HG02981 (cell line): ENCODE measurements around the gene REPIN1.
A peak's percentile ranks its signal among the peaks of the same experiment; 100 is the strongest.

Source experiments
- ATAC-seq: cut with Tn5 transposase; IDR thresholded peaks from one replicate; pipeline ENCODE4 v1.9.1; 2021; ENCODE audit warnings: mild to moderate bottlenecking, moderate library complexity; ENCODE audit not compliant: unreplicated experiment

Gene REPIN1

GRCh38 chr7:150368096-150368883, at the start of gene REPIN1:
REPIN1 (plus strand) TSS chr7:150368822; CDS start chr7:150369712, 890 bp downstream.
- peak; percentile 47 for ATAC-seq

GRCh38 chr7:150321788-150322113, 46.9 kb upstream of the REPIN1 start:
- ATAC-seq = no peak

DNA sequence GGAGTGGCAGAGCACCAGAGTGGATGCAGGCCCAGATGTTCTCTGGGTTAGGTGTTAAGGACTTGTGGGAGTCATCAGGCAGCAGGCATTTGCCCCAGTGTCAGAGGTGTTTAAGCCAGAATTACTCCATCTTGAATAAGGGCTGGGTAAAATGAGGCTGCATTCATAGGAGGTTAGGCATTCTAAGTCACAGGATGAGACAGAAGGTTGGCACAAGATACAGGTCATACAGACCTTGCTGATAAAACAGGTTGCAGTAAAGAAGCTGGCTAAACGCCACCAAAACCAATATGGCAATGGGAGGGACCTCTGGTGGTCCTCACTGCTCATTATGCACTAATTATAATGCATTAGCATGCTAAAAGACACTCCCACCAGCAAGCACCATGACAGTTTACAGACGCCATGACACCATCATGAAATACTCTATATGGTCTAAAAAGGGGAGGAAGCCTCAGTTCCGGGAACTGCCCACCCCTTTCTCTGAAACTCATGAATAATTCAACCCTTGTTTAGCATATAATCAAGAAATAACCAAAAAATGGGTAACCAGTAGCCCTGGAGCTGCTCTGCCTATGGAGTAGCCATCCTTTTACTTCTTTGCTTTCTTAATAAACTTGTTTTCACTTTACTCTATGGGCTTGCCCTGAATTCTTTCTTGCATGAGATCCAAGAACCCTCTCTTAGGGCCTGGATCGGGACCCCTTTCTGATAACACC, 46.3 kb upstream of the REPIN1 start:
- peak; percentile 30 for ATAC-seq

- peak; percentile 60 for ATAC-seq
These were observed 45.6 kb upstream of the REPIN1 start, which contains the start of the genes ACTR3C and LRRC61 for GRCh38 chr7:150322833-150323681. ACTR3C (minus strand) TSS chr7:150323545; CDS start chr7:150295296, 28,249 bp downstream. LRRC61 (plus strand) TSS chr7:150323355; CDS start chr7:150336862, 13,507 bp downstream.

- ATAC-seq = peak; percentile 17
These were observed 44.8 kb upstream of the REPIN1 start for GRCh38 chr7:150323682-150324372.

DNA sequence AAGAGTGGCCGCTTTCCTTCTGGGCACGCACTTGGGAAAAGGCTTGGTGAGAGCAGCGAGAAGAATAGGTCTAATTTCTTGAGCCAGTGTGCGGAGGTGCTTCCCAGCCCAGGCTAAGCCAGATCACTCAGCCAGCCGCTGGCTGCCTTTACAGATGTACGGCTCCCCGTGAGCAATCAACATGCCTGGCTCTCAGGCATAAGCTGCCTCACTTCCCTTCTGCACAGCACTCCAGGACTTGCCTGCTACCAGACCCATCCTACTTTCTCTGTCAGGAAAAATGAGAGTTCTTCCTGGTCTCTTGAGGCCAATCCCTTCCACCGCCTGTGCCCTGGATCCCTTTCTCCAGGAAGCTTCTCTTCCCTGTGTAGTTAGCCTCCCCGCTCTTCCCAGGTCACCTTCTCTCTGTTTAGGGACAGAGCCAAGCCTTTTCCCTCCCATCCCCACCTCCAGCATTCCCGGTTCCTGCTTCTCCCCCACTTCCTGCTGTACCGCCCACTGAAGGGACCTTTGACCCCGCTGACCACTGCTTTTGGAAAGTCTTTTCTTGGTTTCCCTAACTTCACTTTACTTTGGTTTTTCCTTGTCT, 44.2 kb upstream of the REPIN1 start:
- ATAC-seq = no peak

DNA sequence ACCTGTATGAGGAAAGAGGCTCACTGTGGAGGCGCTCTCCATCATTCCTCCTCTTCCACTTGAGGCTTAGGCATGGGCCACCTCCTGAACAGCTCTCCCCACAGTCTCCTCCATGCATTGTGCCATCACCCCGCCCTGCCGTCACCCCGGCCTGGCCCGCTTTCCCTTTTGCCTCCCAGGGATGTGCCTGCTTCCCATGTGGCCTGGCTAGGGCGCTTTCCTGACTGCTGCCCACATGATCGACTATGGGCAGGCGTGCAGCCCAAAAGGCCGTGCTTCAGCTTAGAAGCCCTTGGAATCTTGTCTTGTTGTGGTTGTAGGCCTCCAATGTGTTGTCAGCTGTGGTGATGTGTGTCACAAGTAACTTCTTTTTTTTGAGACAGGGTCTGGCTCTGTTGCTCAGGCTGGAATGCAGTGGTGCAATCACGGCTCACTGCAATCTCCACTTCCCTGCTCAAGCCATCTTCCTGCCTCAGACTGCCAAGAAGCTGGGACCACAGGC, 43.5 kb upstream of the REPIN1 start:
- no peak for ATAC-seq

DNA sequence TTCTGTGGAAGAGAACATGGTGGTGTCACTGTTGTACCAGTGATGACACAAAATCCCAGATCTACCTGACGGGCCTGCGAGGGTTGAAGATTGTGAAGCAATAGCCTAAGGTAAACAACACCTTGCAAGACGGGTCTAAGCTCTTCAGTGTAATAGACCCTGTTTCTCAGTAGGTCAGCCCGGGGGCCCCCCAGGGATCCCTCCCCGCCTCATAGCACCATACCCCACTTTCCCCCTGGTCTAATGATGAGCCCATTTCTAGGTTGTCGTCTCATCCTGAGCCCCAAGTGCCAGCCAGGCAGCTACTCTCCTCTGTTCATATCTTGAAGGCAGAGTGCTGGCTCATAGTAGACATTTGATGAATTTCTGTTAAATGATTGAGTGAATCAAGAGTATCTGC, 42.7 kb upstream of the REPIN1 start:
- no peak for ATAC-seq

GRCh38 chr7:150326657-150327268, 41.9 kb upstream of the REPIN1 start:
- no peak for ATAC-seq

DNA sequence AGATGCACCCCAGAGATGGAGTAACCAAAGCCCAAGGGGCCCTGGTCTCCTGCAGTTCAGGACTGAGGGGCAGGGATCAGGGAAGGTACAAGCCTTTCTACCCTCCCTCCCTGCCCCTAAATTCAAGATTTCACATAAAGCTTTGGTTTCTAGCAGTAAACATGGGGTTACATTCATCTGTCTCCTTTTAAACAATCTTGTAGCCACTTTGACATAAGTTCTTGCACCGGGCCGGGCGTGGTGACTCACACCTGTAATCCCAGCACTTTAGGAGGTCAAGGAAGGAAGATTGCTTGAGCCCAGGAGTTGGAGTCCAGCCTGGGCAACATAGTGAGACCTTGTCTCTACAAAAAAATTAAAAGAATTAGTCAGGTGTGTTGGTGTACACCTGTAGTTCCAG, 41.3 kb upstream of the REPIN1 start:
- ATAC-seq = no peak

DNA sequence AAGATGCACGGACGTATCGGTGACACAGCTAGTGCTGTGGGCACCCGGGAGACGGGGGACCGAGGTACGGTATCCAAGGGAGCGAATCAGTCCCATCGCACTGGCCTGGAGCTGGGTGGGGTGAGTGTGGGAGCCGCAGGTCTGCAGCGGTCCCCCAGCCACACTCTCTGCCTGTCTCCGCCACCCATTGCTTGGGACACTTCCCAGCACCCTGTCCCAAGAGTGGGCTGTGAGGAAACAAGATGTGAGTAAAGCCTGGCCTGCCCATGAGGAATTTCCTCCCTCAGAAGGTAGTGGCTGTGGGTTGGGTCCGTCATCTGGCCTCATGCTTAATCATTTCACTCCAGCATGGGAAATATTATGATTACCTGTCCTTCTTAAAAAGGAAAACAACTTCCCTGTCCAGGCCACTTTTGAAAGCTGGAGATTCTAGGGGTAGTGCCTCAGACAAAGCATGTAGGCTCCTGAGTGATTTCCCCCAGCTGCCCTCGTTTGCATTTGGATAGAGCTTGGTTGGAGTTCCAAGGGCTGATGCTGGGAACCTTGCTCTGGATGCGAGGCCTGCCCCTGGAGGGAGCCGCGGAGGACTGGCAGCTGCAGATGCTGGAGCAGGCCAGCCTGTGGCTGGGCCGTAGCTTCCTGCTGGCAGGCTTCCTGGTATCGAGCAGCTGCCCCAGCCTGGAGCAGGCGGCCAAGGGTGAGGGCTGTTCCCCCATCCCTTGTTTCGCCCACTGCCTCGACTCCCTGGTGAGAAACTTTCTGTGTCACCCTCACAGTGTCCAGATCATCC, 39.1 kb upstream of the REPIN1 start:
- ATAC-seq = no peak

GRCh38 chr7:150330211-150330885, 38.3 kb upstream of the REPIN1 start:
- ATAC-seq = no peak

DNA sequence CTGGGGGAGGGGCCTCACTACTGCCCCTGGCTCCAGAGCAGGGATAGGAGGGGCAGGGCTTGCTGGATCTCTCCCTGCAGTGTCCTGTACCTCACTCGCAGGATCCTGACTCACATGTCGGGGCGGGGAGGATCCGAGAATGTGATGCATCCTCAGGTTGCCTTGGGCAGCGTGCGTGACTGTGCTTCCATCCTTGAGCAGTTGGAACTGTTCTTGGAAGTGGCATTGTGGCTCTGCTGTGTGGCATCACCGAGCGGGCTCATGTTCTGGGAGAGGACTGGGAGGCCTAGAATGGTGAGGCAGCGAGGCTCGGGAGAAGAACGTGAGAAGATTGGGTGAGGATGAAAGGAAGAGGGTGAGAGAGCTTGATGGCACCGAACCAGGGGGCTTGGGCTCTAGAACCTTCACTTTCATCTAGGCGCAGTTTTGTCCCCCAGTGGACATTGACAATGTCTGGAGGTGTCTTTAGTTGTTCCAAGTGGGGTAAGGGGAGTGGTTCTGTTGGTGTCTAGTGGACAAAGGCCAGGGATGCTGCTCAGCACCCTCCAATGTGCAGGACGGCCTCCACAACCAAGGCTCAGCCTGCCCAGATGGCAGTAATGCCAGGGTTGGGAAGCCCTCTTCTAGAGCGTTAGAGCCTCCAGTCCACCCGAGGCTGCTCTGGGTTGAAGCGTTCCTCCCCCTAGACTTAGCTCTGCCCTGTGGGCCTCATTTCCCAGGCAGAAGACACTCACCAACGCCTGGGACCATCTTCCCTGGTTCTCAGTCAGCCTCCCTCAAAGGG, 35.6 kb upstream of the REPIN1 start:
- no peak for ATAC-seq

DNA sequence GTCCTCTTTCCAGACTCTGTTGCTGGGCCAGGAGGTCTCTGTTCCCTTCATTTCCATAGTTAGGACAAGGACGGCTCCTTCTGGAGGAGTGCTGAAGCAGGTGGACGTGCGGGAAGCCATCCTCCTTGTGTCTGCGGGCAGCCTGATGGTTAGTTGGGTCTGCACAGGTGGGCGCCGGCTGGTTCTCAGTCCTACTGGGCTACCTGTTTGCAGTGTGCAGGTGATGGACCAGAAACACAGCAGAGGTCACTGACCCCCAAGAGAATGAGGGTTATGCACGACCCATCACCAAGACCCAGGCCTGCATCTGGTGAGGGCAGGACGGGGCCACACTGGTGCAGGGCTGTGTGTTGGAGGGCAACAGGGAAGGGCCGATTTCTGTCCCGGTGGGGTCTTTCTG, 35.0 kb upstream of the REPIN1 start:
- ATAC-seq = no peak

DNA sequence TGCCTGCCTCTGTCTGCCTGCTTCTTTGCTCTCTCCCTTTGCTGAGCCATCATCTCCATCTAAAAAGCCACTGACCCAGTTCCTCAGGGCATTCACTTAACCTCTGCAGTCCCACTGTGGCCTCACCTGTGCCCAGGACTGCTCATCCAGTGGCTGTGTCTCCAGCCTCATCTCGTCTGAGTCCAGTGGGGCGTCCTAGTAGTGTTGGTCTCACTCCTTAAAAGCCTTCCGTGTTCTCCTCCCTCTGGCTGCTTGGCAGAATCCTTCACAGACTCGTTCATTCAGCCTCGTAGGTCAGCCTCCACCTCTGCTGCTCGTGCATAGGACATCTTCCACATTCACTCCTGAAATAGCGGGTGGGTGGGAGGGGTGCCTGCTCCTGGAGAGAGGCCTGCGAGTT, 34.5 kb upstream of the REPIN1 start:
- ATAC-seq = no peak

DNA sequence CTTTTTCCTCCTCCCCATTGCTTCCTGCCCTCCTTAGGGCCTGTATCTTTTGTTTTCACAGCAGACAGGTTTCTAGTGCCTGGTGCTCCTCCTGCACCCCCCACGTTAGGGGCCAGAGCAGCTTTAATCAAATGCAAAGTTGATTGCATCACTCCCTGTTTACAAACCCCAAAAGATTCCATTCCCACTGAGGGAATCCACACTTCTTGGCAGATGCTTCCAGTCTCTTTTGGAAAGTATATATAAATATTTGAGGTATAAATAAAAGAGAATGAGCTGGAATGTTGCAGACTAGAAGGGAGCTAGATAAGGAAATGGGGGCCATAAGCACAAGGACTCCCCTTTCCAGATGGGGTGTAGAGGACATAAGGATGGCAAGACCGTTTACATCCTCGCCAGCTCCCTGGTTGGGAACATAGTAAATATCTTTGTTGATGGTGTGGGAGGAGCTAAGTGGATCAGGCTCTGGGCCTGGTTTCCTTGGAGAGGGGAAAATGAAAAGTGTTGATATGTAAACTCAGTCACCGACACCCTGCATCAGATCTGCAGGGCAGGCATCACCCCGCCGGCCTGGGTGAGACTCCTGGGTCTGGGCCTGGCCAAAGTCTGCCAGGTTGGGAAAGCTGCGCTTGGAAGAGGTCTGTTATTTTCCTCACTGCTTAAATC, 33.4 kb upstream of the REPIN1 start:
- no peak for ATAC-seq

- ATAC-seq = no peak
These were observed 32.9 kb upstream of the REPIN1 start for GRCh38 chr7:150335774-150336112.
